ENCODE measurements around the gene EIF3D. TPM values are rescaled to one million over a fixed set of nuclear protein-coding genes. Genes with fewer than 3 reads are reported as not detected.
A peak's percentile ranks its signal among the peaks of the same experiment; 100 is the strongest.

The EIF3D gene
- total RNA-seq, 3 donors from 2014 or later: 291 to 419 (median 301) TPM

DNA sequence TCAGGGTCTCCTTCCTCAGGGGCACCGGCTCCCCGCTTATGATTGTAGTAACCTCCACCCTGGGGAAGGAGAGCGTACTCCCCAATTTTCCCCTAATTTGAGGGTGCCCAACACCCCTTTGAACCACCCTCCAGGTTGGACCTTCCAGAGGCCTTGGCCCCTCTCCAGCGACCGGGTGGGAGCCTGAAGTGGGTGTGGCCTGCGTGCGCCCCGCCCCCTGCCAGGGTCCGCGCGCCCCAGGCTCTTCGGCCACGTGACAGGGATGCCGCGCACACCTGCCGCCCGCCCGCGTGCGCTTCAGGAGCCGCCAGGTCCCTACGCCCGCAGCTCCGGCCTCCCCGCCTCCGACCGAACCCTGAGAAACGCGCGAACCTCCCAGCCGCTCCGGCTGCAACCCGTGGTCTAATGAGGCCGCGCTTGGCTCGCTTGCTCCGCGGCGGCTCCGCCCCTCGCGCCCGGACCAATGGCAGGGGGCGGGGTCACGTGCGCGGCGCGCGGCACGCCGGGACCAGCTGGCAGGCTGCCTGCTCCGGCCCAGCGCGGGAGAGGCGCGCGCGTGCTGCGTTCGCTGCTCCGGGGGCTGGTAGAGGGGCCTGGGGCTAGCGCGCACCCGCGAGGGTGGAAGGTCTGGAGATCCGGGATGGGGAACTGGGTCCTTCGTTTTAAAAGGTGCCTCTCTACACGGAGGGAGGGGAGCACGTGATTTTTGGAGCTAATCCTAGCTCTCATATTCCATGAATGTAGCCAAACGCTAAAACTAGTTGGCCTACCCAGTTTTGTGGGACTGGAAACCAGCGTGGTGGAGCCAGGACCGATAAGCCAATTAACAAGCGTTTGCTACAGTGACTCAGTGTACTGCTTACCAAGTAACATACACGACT, 22.1 kb downstream of the EIF3D start, which contains the start of gene FOXRED2:
TSS of gene FOXRED2 (minus strand) at position 404 of the 881 bp plus-strand sequence. CDS start 618 bp downstream, outside the sequence.
- peak; percentile 86 to 89 for DNase-seq (ENCODE audit: low spot score in 2 of 2)
- no peaks in the 10 kb centered on the region for H3K27me3 ChIP-seq
- H3K4me1 ChIP-seq: no peaks in the 10 kb centered on the region
- H3K27ac ChIP-seq: peak within 1 kb of the TSS; percentile 86 to 88
- H3K9me3 ChIP-seq: no peaks in the 10 kb centered on the region
- TF ChIP-seq POLR2AphosphoS5 (IDR thresholded peaks at IDR 0.05): peak; percentile 58 to 82 (median 79)
- TF ChIP-seq POLR2A (IDR thresholded peaks at IDR 0.05): no peak
- intact Hi-C loops (cut with DNase I; ENCODE audit: low total_unique reads): no loop called here
- peaks cover 7% of the 10 kb centered on the region for H3K36me3 ChIP-seq
- H3K4me3 ChIP-seq: peak within 1 kb of the TSS; percentile 54 to 74 (median 68)

DNA sequence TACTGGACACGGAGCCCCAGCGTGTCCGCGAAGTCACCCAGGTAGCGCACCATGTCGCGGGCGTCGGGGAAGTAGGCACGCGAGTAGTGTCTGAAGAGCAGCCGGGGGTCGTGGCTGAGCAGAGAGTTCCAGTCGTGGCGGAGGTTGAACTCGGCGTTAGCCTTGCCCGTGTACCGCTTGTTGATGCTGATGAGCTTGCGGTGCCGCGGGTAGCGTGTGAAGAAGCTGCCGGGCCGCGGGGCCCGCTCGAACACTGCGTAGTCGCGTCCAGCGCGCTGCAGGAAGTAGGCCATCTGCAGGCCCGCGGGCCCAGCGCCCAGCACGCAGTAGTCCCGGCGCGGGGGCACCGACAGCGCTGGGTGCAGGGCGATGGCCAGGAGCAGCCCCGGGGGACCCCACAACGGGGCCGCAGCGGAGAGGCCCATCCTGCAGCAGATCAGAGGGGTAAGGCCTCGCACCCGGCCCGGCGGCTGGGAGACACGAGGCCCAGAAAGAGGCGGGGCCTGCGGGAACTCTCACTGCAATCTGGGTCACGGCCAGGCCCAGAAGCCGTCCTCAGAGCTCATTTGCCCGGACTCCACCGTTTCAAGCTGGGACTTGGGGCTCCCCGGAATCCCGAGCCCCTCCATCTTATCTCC, 22.8 kb downstream of the EIF3D start:
- DNase-seq (ENCODE audit: low spot score in 2 of 2): no peak
- H3K9me3 ChIP-seq: no peaks in the 10 kb centered on the region
- intact Hi-C loops (cut with DNase I; ENCODE audit: low total_unique reads): no loop called here
- peaks cover under 1% of the 10 kb centered on the region for H3K36me3 ChIP-seq
- peak overlapping the region; percentile 54 to 74 (median 68) for H3K4me3 ChIP-seq
- H3K27me3 ChIP-seq: no peaks in the 10 kb centered on the region
- no peaks in the 10 kb centered on the region for H3K4me1 ChIP-seq
- no peak for TF ChIP-seq POLR2A (IDR thresholded peaks at IDR 0.05)
- TF ChIP-seq, protein P1, sequence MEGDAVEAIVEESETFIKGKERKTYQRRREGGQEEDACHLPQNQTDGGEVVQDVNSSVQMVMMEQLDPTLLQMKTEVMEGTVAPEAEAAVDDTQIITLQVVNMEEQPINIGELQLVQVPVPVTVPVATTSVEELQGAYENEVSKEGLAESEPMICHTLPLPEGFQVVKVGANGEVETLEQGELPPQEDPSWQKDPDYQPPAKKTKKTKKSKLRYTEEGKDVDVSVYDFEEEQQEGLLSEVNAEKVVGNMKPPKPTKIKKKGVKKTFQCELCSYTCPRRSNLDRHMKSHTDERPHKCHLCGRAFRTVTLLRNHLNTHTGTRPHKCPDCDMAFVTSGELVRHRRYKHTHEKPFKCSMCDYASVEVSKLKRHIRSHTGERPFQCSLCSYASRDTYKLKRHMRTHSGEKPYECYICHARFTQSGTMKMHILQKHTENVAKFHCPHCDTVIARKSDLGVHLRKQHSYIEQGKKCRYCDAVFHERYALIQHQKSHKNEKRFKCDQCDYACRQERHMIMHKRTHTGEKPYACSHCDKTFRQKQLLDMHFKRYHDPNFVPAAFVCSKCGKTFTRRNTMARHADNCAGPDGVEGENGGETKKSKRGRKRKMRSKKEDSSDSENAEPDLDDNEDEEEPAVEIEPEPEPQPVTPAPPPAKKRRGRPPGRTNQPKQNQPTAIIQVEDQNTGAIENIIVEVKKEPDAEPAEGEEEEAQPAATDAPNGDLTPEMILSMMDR (IDR thresholded peaks at IDR 0.05): no peak
- no peak for TF ChIP-seq POLR2AphosphoS5 (IDR thresholded peaks at IDR 0.05)
- peak overlapping the region; percentile 86 to 88 for H3K27ac ChIP-seq

DNA sequence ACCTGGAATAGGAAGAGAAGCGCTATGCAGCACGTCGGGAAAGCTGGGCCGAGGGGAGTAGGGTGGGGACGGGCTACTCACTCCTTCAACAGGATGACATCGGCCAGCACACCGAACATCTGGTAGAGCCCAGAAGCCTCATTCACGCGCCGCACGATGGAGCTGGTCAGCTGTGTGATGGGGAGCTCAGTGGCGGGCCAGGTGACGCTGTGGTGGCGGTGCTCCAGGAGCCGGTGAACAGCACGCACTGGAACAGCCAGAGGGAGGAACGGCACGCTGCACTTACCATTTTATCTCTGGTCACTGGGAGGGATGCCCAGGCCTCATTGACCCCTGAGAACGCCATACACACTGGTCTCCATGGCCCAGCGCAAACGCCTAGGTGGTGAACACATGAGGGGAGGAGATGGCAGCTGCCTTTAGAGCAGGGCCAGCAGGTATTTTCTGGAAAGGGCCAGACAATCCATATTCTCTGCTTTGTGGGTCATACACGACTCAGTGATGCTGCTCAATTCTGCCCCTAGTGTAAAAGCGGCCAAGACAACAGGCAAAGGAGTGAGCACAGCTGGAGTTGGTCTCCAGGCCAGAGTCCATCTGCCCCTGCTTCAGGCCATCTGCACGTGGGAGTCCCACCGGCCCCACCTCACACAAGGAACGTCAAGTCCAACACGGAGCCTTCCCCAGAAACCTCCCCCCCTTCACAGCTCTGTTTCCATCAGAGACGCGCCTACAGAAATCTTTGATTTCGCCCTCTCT, 30.9 kb downstream of the EIF3D start:
- Histone ChIP-seq H3K36me3 (no peaks in the 10 kb centered on the region), H3K9me3 (no peaks in the 10 kb centered on the region), H3K4me1 (no peaks in the 10 kb centered on the region), H3K4me3 (no peak overlapping the region), H3K27ac (no peak overlapping the region), H3K27me3 (no peaks in the 10 kb centered on the region)
- intact Hi-C loops (cut with DNase I; ENCODE audit: low total_unique reads): no loop called here
- TF ChIP-seq, protein P1 (IDR thresholded peaks at IDR 0.05): no peak
- TF ChIP-seq POLR2A (IDR thresholded peaks at IDR 0.05) (no peak), POLR2AphosphoS5 (IDR thresholded peaks at IDR 0.05) (no peak)
- DNase-seq (ENCODE audit: low spot score in 2 of 2): no peak

DNA sequence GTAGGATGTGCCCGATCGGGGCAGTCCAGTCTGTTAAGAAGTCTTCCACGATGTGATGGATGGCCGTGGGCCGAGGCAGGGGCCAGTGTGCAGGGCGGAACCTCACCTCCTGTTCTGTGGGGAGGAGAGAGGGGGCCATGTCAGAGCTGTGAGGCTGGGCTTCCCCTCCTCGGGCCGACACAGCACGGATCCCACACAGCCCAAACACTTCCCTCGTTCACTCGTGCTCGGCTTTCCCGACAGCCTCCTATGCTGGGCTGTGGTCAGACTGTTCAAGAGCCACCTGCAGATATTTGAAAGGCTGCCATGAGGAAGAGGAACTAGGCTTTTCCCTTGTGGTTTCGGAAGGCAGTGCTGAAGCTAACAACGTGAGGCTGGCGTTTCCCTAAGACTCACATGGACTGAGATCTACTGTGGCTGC, 35.3 kb downstream of the EIF3D start:
- intact Hi-C loops (cut with DNase I; ENCODE audit: low total_unique reads): no loop called here
- DNase-seq (ENCODE audit: low spot score in 2 of 2): no peak
- Histone ChIP-seq H3K36me3 (no peaks in the 10 kb centered on the region), H3K4me3 (no peak overlapping the region), H3K27ac (peak overlapping the region in 1 of 2 donors; percentile 29), H3K27me3 (no peaks in the 10 kb centered on the region), H3K9me3 (no peaks in the 10 kb centered on the region), H3K4me1 (no peaks in the 10 kb centered on the region)
- TF ChIP-seq POLR2A (IDR thresholded peaks at IDR 0.05) (no peak), POLR2AphosphoS5 (IDR thresholded peaks at IDR 0.05) (peak in 1 of 3 donors; percentile 38)
- TF ChIP-seq, protein P1 (IDR thresholded peaks at IDR 0.05): peak in 1 of 3 donors; percentile 10

DNA sequence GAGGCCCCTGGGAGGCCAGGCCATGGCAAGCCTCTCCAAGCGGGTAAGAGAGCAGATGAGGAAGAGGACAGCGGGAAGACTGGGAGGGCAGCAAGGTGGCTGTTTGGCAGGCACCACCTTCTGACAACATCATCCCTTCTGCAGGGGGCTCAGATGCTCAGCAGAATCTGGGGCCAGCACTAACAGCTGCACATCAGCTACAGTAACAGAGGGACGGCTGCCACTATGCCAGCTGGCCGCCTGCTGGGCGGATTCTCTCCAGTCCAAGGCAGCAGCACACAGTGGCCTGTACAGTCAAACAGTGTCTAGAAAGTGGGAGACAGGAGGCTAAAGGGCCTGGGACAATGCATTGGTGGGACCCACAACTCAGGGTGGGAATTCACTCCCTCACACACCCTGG, 36.9 kb downstream of the EIF3D start:
- TF ChIP-seq POLR2AphosphoS5 (IDR thresholded peaks at IDR 0.05): no peak
- H3K4me1 ChIP-seq: no peaks in the 10 kb centered on the region
- H3K36me3 ChIP-seq: no peaks in the 10 kb centered on the region
- H3K4me3 ChIP-seq: no peak overlapping the region
- intact Hi-C loops (cut with DNase I; ENCODE audit: low total_unique reads): no loop called here
- no peaks in the 10 kb centered on the region for H3K9me3 ChIP-seq
- H3K27me3 ChIP-seq: no peaks in the 10 kb centered on the region
- no peak overlapping the region for H3K27ac ChIP-seq
- no peak for DNase-seq (ENCODE audit: low spot score in 2 of 2)
